GM18858 (cell line): ENCODE data around the gene ADAMTS17.
"Not testable (repeated sequence)": the region's sequence is repeated elsewhere in the genome, so short reads cannot be mapped to it uniquely, and the experiment has no call there.

Source experiments
- ATAC-seq: cut with Tn5 transposase; IDR thresholded peaks from one replicate; pipeline ENCODE4 v1.9.1; 2021; ENCODE audit not compliant: unreplicated experiment

Gene ADAMTS17

GRCh38 chr15:100096248-100096600 is 245.6 kb downstream of the ADAMTS17 start:
- no peak for ATAC-seq

GRCh38 chr15:100095541-100096247 is 246.1 kb downstream of the ADAMTS17 start:
- ATAC-seq: no peak

- no peak for ATAC-seq
These were observed 247.7 kb downstream of the ADAMTS17 start for GRCh38 chr15:100094127-100094510.

GRCh38 chr15:100093211-100094126 is 248.3 kb downstream of the ADAMTS17 start:
- no peak for ATAC-seq

- ATAC-seq: no peak
These were observed 249.7 kb downstream of the ADAMTS17 start for GRCh38 chr15:100092034-100092433.

- no peak for ATAC-seq
These were observed 251.4 kb downstream of the ADAMTS17 start for GRCh38 chr15:100090411-100090810.

- ATAC-seq: not testable (repeated sequence)
These were observed 257.5 kb downstream of the ADAMTS17 start for GRCh38 chr15:100084042-100084821.

GRCh38 chr15:100083572-100083971 is 258.2 kb downstream of the ADAMTS17 start:
- no peak for ATAC-seq

- ATAC-seq: no peak
These were observed 258.9 kb downstream of the ADAMTS17 start for GRCh38 chr15:100082761-100083402.

- ATAC-seq: no peak
These were observed 260.3 kb downstream of the ADAMTS17 start for GRCh38 chr15:100081454-100081853.

- no peak for ATAC-seq
These were observed 263.1 kb downstream of the ADAMTS17 start for GRCh38 chr15:100078511-100079220.

- ATAC-seq: no peak
These were observed 266.5 kb downstream of the ADAMTS17 start for GRCh38 chr15:100075229-100075628.

GRCh38 chr15:100073982-100074381 is 267.8 kb downstream of the ADAMTS17 start:
- ATAC-seq: no peak

GRCh38 chr15:100066521-100067280 is 275.1 kb downstream of the ADAMTS17 start:
- ATAC-seq: not testable (repeated sequence)

GRCh38 chr15:100061944-100062343 is 279.8 kb downstream of the ADAMTS17 start:
- no peak for ATAC-seq

GRCh38 chr15:100060276-100060926 is 281.4 kb downstream of the ADAMTS17 start:
- no peak for ATAC-seq

- no peak for ATAC-seq
These were observed 282.3 kb downstream of the ADAMTS17 start for GRCh38 chr15:100059521-100059920.

GRCh38 chr15:100059094-100059493 is 282.7 kb downstream of the ADAMTS17 start:
- ATAC-seq: no peak

GRCh38 chr15:100058458-100058857 is 283.3 kb downstream of the ADAMTS17 start:
- no peak for ATAC-seq
